Measurements from ENCODE around the gene CHRNA9. TPM values are rescaled to one million over a fixed set of nuclear protein-coding genes. Genes with fewer than 3 reads are reported as not detected.
"Not testable (repeated sequence)": the region's sequence is repeated elsewhere in the genome, so short reads cannot be mapped to it uniquely, and the experiment has no call there.

CHRNA9 gene
- total and polyA plus RNA-seq, 2 experiments from 2014 or later: not detected

DNA sequence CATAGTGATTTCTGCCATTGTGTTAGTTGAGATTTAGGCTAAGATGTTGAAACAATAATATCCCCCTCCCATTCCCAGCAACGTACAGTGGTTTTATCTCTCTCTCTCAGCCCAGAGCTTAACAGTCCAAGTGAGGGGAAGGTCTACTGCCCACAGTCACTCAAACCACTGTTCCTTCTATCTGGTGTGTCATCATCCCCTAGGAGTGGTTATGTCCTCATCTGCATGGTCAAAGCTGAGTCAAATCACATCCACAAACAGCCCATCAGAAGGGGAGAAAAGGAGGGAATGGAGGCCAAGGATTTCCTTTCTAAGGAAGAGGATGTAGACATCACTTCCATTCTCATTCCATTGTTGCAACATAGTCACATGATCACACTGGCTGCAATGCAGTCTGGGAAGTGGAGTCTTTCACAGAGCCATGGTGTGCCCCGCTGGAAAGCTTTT is 42.8 kb upstream of the CHRNA9 start:
- peak in 1 of 2 donors; percentile 77 for DNase-seq (ENCODE audit: low read depth in 1 of 2, low spot score in 1 of 2)
- H3K36me3 ChIP-seq: no peaks in the 10 kb centered on the region
- no peak overlapping the region for H3K27ac ChIP-seq
- H3K4me1 ChIP-seq (ENCODE audit: low read depth): no peaks in the 10 kb centered on the region
- H3K9me3 ChIP-seq (ENCODE audit: low read depth): no peaks in the 10 kb centered on the region
- TF ChIP-seq, protein P1, sequence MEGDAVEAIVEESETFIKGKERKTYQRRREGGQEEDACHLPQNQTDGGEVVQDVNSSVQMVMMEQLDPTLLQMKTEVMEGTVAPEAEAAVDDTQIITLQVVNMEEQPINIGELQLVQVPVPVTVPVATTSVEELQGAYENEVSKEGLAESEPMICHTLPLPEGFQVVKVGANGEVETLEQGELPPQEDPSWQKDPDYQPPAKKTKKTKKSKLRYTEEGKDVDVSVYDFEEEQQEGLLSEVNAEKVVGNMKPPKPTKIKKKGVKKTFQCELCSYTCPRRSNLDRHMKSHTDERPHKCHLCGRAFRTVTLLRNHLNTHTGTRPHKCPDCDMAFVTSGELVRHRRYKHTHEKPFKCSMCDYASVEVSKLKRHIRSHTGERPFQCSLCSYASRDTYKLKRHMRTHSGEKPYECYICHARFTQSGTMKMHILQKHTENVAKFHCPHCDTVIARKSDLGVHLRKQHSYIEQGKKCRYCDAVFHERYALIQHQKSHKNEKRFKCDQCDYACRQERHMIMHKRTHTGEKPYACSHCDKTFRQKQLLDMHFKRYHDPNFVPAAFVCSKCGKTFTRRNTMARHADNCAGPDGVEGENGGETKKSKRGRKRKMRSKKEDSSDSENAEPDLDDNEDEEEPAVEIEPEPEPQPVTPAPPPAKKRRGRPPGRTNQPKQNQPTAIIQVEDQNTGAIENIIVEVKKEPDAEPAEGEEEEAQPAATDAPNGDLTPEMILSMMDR (IDR thresholded peaks at IDR 0.05; ENCODE audit: low read depth, low read length): no peak
- H3K27me3 ChIP-seq: no peaks in the 10 kb centered on the region
- no peak overlapping the region for H3K4me3 ChIP-seq

DNA sequence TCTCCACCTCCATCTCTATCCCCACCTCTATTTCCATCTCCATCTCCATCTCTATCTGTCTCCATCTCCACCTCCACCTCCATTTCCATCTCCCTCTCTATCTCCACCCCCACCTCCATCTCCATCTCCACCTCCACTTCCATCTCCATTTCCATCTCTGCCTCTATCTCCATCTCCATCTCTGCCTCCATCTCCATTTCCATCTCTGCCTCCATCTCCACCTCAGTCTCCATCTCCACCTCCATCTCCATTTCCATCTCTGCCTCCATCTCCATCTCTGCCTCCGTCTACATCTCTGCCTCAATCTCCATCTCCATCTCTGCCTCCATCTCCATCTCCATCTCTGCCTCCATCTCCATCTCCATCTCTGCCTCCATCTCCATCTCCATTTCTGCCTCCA is 40.8 kb upstream of the CHRNA9 start:
- Histone ChIP-seq H3K4me3 (no peak overlapping the region), H3K4me1 (ENCODE audit: low read depth) (no peaks in the 10 kb centered on the region), H3K27me3 (no peaks in the 10 kb centered on the region), H3K36me3 (no peaks in the 10 kb centered on the region), H3K9me3 (ENCODE audit: low read depth) (no peaks in the 10 kb centered on the region), H3K27ac (no peak overlapping the region)
- DNase-seq (ENCODE audit: low read depth in 1 of 2, low spot score in 1 of 2): no peak
- TF ChIP-seq, protein P1 (IDR thresholded peaks at IDR 0.05; ENCODE audit: low read depth, low read length): no peak

DNA sequence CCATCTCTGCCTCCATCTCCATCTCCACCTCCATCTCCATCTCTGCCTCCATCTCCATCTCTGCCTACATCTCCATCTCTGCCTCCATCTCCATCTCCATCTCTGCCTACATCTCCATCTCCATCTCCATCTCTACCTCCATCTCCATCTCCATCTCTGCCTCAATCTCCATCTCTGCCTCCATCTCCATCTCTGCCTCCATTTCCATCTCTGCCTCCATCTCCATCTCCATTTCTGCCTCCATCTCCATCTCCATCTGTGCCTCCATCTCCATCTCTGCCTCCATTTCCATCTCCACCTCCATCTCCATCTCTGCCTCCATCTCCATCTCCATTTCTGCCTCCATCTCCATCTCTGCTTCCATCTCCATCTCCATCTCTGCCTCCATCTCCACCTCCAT is 40.1 kb upstream of the CHRNA9 start:
- H3K9me3 ChIP-seq (ENCODE audit: low read depth); DNase-seq (ENCODE audit: low read depth in 1 of 2, low spot score in 1 of 2); H3K4me3 ChIP-seq; H3K4me1 ChIP-seq (ENCODE audit: low read depth); H3K27me3 ChIP-seq; H3K36me3 ChIP-seq; H3K27ac ChIP-seq: not testable (repeated sequence)

DNA sequence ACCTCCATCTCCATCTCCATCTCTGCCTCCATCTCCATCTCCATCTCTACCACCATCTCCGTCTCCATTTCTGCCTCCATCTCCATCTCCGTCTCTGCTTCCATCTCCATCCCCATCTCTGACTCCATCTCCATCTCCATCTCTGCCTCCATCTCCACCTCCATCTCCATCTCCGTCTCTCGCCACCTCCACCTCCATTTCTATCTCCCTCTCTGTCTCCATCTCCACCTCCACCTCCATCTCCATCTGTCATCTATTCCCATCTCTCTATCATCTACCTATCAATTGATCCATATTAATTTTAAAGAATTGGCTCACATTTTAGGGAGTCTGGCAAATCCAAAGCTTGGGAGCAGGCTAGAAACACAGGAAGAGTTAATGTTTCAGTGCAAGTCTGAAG is 39.6 kb upstream of the CHRNA9 start:
- no peaks in the 10 kb centered on the region for H3K27me3 ChIP-seq
- no peak overlapping the region for H3K27ac ChIP-seq
- TF ChIP-seq, protein P1 (IDR thresholded peaks at IDR 0.05; ENCODE audit: low read depth, low read length): no peak
- H3K9me3 ChIP-seq (ENCODE audit: low read depth): no peaks in the 10 kb centered on the region
- DNase-seq (ENCODE audit: low read depth in 1 of 2, low spot score in 1 of 2): no peak
- no peak overlapping the region for H3K4me3 ChIP-seq
- no peaks in the 10 kb centered on the region for H3K4me1 ChIP-seq (ENCODE audit: low read depth)
- H3K36me3 ChIP-seq: no peaks in the 10 kb centered on the region

DNA sequence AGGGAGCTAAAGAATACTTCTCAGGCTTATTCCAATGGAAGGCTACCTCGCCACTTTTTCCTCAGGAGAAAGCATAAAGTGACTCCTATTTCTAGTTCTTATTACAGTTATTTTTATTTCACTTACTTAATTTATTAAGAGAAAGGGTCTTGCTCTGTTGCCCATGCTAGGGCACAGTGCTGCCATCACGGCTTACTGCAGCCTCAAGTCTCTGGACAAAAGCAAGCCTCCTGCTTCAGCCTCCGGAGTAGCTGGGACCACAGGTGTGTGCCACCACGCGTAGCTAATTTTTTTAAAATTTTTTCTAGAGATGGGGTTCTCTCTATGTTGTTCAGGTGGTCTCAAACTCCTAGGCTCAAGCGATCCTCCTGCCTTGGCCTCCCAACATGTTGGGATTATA is 36.0 kb upstream of the CHRNA9 start:
- DNase-seq (ENCODE audit: low read depth in 1 of 2, low spot score in 1 of 2): no peak
- no peak overlapping the region for H3K4me3 ChIP-seq
- no peaks in the 10 kb centered on the region for H3K9me3 ChIP-seq (ENCODE audit: low read depth)
- H3K4me1 ChIP-seq (ENCODE audit: low read depth): no peaks in the 10 kb centered on the region
- TF ChIP-seq, protein P1 (IDR thresholded peaks at IDR 0.05; ENCODE audit: low read depth, low read length): no peak
- no peak overlapping the region for H3K27ac ChIP-seq
- no peaks in the 10 kb centered on the region for H3K36me3 ChIP-seq
- no peaks in the 10 kb centered on the region for H3K27me3 ChIP-seq

DNA sequence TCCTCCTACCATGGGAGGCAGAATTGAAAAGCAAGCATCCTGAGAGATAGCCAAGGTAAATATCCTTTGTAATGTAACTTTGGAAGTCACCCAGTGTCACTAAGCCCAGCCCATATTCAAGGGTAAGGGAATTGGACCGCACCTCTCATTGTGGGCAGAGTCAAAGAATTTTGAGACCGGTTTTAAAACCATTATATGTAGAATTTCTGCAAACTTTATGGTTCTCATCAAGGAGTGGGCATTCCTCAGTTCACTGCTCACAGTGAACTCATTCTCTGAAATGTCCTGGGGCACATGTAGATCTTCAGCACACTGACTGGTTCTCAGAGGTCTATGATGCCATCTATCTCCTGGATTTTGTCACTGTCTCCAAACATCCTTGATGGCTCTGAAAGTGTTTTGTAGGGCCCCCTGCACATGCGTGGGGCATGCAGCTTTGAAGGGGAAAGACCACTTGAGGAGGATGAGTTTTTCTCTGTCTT is 35.3 kb upstream of the CHRNA9 start:
- no peaks in the 10 kb centered on the region for H3K9me3 ChIP-seq (ENCODE audit: low read depth)
- no peak for DNase-seq (ENCODE audit: low read depth in 1 of 2, low spot score in 1 of 2)
- H3K4me1 ChIP-seq (ENCODE audit: low read depth): no peaks in the 10 kb centered on the region
- TF ChIP-seq, protein P1 (IDR thresholded peaks at IDR 0.05; ENCODE audit: low read depth, low read length): no peak
- H3K4me3 ChIP-seq: no peak overlapping the region
- no peak overlapping the region for H3K27ac ChIP-seq
- H3K27me3 ChIP-seq: no peaks in the 10 kb centered on the region
- H3K36me3 ChIP-seq: no peaks in the 10 kb centered on the region

Data from cardiac muscle cell (in vitro differentiated cells and primary cell).